Stimulated activated CD4-positive, alpha-beta T cell treated with anti-CD3 and anti-CD28 coated beads, TNF-alpha, amount 100 ng/mL, for 24 hours (primary cell): ENCODE data around the gene RUNX2.

Experiments
- DNase-seq, 3 experiments: peaks; one replicate each; pipeline ENCODE4 v3.0.0-alpha.2; 2020; ENCODE audit warnings: low read depth in 3 of 3

Gene RUNX2

GRCh38 chr6:45351076-45351475 is 22.9 kb downstream of the RUNX2 start:
- no peak for DNase-seq

DNA sequence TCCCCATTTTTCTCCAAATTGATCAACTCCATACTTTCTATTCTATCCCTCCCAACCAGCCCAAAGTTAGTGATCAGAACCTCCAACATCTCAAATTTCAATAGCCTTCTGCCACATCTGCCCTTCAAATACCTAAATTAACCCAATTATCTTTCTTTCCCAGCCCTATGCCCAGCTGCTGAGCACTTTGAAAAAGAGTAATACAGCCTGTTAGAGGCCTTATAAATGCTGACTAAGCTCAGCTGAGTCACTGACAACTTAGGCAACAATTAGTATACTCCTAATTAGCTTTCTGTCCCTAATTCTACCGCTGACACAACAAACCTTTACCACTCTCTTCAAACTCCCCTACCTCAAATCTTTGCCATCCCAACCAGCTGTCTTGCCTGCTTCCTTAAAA is 23.5 kb downstream of the RUNX2 start:
- no peak for DNase-seq

DNA sequence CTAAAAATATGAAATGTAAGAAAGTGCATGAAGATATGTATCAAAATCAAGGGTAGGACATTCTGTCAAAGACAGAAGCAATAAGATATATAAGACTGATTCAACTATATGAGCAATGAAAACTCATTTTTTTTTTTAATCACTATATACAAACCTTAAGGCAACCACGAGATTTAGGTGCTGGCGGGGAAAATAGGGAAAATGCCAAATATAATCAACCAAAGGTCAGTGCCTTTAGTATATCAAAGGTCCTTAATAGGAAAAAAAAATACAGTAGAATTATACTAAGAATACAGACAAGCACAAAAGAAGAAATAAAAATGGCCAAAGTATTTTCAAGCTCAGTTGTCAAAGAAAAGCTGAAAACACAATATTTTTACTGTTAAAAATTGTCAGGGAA is 25.5 kb downstream of the RUNX2 start:
- no peak for DNase-seq

DNA sequence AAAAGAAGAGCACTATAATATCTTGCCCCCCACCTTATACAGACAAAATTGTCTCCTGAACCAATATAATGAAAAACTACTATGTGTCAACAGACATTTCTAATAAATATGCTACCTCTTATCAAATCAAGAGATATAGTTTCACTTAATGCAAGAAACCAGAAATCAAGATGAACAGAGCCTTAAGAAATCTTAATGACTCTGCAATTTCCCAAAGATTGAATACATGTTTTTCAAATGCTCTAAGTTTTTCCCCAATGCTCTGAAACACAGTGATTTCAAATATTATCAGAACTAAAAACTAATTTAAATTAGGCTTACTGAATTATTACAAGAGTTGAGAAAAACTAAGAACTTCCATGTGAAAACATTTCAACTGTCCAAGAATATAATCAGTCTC is 36.3 kb downstream of the RUNX2 start:
- no peak for DNase-seq

DNA sequence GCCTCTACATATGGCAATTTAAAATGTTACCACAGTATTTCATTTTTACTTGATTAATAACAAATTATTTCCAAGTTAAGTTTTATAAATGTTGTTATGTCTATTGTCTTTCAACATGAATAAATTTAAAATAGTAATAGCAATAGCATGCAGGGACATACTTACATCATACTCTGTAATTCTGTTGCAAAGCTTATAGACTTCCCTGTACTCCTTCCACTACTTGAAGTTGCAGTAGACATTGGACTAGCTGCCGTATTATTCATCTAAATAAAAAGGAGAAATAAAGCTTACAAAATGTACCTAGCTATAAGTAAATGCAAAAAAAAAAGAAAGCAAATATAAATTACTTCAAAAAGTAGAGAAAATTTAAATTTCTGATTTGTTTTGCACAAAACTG is 36.9 kb downstream of the RUNX2 start:
- no peak for DNase-seq

DNA sequence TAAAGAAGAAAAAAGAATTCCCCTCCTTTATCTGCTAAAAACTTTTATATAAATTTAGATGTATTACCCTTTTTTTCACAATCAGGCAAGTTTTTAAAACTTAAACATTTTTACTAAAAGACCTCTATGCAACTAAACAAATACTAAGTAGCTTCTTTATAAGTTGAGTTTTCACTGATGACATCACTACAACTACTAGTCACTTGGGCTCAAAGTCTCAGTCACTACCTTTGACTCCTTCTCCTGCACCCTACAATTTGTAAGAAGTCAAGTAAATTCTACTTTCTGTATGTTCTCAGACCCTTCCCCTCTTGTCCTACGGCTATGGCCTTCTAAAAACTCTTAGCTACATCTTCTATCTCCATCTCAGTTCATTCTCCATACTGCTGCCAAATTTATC is 38.4 kb downstream of the RUNX2 start:
- DNase-seq: no peak

DNA sequence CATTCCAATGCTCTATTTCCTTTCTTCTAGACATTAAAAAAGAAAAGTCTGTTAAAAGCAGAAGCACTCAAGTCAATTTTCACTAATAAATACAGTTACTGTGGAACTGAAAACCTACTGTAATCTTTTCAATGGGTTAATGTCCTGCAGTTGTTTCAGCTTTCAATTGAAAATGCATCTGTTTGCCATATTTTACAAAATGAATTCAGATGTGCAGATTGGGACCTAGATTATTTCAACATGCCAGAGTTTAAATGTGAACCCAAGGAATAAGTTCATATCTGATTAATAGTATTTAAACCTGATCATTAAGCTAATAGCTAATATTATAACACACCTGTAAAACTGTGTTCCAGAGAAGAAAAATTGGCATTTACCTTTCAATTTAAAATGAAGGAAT is 39.9 kb downstream of the RUNX2 start:
- DNase-seq: no peak

- no peak for DNase-seq
These were observed 41.7 kb downstream of the RUNX2 start for GRCh38 chr6:45369870-45370269.

DNA sequence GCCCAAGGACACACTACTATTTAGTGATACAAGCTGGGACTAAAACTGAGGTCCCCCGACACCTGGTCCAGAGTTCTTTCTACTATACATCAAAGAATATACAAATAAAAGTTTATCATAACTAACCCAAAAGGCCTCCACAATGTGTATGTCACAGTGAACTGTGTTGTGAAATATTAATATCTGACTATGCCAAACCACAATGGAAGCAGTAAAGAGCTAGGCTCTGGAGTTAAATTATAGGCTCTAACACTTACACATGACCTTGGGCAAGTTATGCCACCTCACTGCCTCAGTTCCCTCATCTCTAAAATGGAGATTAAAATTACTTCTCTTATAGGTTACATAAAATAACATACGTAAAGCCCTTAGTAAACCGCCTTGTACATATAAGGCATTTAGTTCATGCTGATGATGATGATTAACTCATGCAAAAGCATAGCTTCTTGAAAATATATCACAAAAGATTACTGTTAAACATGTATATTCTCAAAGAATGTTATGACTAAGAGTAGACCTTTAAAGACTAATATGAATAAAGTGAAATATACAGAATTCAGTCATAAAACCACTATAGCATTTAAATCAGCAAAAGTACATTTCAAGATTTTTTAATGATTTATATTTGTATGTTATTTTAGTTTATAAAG is 43.9 kb downstream of the RUNX2 start:
- no peak for DNase-seq

DNA sequence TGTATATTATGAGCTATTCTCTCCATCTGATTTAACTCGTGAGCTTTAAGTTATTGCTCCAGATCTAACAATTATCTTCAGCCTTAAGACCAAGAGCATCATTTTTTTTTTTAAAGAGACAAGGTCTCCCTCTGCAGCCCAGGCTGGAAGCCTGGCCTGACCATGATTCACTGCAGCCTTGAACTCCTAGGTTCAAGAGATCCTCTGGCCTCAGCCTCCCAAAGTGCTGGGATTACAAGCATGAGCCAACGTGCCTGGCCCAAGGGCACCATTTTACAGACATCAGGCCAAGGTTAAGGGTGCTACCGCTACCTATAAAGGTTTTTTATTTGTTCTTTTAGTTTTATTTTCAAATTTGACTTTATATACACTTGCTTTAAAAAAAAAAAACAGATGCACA is 47.3 kb downstream of the RUNX2 start:
- no peak for DNase-seq

GRCh38 chr6:45376310-45377042 is 48.3 kb downstream of the RUNX2 start:
- DNase-seq: no peak

DNA sequence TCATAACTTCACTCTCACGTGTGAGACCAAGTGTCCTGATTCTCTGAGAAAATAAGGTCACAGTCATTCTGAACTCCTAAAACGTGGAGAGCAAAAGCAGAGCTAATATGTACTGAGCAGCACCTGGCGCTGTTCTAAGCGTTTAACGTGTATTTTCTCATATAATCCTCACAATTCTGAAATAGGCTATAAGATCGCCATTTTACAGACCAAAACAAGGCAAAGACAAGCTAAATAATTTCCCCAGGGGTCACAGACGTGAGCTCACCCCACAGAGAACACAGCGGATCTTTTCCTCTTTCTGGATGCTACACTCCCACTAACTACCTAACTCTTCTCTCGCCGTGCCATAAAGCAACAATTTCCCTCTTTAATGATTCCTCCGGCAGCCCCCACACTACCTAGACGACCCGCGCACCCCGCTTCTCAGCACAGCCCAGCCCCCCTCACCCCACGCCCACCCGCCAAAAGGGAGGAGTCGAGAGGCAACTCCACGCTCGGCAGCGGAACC is 49.0 kb downstream of the RUNX2 start:
- DNase-seq: peak in 1 of 3 experiments; percentile 61

GRCh38 chr6:45377554-45378333 is 49.6 kb downstream of the RUNX2 start, which contains the start of gene SUPT3H:
Gene SUPT3H (minus strand): TSS chr6:45377934.
- DNase-seq: peak; percentile 91 to 95 (median 93)

GRCh38 chr6:45378334-45378926 is 50.3 kb downstream of the RUNX2 start:
- DNase-seq: peak in 1 of 3 experiments; percentile 29

- DNase-seq: no peak
These were observed 54.3 kb downstream of the RUNX2 start for GRCh38 chr6:45382391-45382790.

DNA sequence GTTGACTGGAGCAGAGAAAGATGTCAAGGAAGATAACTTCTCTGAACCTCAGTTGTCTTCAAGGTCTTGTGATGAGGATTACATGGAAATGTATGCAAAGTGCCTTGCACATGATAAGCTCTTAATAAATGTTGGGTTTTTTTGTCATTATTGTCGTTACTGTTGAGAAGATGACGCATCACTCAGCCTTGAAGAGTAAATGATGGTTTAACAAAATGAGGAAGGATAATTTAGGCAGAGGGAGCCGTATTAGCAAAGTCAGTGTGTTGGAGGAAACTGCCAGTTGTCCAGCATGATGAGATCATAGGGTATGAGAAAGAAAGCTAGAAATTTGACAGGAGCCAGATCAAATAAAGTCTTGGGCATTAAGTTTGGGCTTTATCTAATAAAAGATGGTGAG is 58.4 kb downstream of the RUNX2 start:
- no peak for DNase-seq

DNA sequence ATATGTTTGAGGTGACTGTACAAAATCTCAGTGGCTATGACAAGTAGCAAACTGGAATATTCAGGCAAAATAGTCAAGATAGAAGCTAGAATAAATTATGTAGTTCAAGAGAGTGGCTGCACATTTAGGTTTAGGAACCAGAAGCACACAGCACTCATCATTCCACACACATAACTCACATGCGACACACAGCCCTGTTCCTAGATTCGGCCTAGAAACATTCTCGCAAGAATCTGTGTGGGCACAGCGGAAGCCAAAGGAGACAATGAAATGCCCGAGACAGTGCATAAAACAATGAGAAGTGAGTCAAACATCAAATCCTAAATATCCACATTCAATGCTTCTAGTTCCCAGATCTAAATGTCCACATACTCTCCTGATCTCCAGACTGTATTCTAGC is 59.1 kb downstream of the RUNX2 start:
- DNase-seq: no peak

DNA sequence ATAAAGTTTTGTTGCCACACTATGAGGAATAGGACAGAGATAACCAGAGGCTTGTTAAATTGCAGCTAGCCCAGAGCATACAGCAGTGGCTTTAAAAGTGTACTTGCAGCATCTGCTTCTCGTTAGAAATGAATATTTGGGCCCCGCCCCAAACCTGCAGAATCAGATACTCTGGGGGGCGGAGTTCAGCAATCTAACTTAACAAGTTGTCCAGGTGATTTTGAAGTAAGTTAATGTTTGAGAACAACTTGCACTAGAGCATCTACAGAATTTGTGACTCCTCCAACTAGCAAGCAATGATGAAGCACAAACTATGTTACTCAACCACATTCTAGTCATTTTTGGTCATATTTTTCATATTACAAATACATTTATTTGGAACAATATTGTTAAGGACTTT is 60.2 kb downstream of the RUNX2 start:
- no peak for DNase-seq

DNA sequence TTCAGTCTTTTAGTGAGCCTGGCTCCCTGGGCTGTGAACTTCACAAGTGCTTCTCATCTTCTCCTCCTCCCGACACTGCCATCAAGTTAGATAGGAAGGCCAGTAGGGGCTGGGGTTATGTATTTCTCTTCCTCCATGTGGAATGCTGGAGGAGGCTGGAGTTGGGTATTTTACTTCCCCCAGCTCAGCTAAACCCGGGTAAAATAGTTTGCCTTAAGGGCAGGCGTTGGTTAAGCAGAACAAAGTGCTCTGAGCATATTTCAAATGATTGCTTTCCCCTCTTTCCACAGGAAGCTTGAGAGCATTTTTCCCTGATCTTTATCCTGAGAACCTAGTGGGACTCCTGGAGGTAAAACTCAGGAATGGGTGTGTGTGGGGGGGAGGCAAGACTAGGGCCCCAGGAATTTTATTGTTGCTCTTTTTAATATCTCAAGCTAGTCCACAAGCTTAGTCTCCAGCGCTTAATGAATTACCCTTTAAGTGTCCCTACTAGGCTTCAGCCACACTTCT is 66.5 kb downstream of the RUNX2 start:
- no peak for DNase-seq

DNA sequence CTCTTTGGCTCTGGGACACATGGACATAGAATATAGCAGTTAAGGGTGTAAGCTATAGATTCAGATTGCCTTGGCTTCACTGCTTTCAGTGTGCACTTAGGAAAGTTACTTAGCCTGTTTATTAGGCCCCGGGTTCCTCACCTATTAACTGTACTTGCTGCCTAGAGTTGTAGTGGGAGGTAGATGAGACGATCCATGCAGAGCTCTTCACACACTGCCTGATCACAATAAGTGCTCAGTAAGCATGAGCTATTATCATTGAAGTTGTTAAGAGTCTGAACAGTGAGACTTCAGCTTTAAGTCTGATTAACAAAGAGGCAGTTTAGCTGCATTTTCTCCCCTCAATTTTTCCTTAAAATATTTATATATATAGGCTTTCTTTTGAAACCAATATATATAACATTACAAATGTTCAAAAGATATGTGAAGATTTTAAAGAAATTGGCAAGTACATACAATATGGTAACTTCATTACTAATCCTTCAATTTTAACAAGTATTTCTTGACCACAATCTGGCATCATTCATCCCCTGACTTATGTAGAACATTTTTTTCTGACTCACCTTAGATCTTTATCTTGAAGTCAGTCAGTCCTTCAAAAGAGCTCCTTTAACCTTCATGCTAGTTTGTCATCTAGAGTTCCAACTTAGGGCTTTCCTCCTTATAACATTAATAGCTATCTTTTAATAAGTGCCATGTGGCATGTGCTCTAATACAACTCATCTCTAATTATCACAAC is 70.1 kb downstream of the RUNX2 start:
- DNase-seq: no peak

DNA sequence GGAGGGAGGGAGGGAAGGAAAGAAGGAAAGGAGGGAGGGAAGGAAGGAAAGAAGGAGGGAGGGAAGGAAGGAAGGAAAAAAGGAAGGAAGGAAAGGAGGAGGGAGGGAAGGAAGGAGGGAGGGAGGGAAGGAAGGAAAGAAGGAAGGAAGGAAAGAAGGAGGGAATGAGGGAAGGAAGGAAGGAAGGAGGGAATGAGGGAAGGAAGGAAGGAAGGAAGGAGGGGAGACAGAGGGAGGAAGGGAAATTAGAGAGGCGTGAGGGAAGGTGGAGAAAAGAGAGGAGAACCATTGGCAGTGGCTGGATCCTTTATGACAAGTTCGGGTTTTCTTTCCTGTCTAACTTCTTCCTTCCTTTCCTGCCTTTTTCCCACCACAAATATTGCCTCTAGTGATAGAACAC is 71.9 kb downstream of the RUNX2 start:
- no peak for DNase-seq
